GM23338 (cell line): Measurements from ENCODE around the gene CDK11A.
"Not testable (repeated sequence)": the region's sequence is repeated elsewhere in the genome, so short reads cannot be mapped to it uniquely, and the experiment has no call there.

Source experiments
- CREB1 ChIP-seq: fragments of 250-450 bp; sonication (Bioruptor Pico); IDR thresholded peaks from 2 replicates; pipeline ENCODE4 v1.5.0; 2020; ENCODE audit warnings: low read depth, mild to moderate bottlenecking, moderate library complexity
- EZH2 ChIP-seq: fragments of 200-600 bp; sonication (generic); IDR thresholded peaks from one replicate; pipeline ENCODE4 v1.8.0; 2017; ENCODE audit warnings: antibody characterized with exemption, mild to moderate bottlenecking, low read depth; ENCODE audit not compliant: unreplicated experiment
- EZH2phosphoT487 ChIP-seq: fragments of 200-600 bp; sonication (generic); IDR thresholded peaks from one replicate; pipeline ENCODE4 v1.8.1; 2018; ENCODE audit warnings: antibody characterized with exemption; ENCODE audit not compliant: unreplicated experiment
- JUNB ChIP-seq: IDR thresholded peaks from one replicate; pipeline ENCODE4 v1.6.1; 2016; ENCODE audit warnings: antibody characterized with exemption; ENCODE audit not compliant: unreplicated experiment
- NANOG ChIP-seq: IDR thresholded peaks from 2 replicates; pipeline ENCODE4 v1.6.1; 2016; ENCODE audit warnings: antibody characterized with exemption, borderline replicate concordance
- POLR2AphosphoS5 ChIP-seq: IDR thresholded peaks from 2 replicates; pipeline ENCODE4 v1.6.1; 2016; ENCODE audit warnings: antibody characterized with exemption, low read depth
- ZNF114 ChIP-seq: fragments of 250-450 bp; sonication (Bioruptor Pico); IDR thresholded peaks from 2 replicates; pipeline ENCODE4 v1.5.0; 2020; ENCODE audit warnings: mild to moderate bottlenecking, moderate library complexity
- ZNF331 ChIP-seq: fragments of 250-450 bp; sonication (Bioruptor Pico); IDR thresholded peaks from 2 replicates; pipeline ENCODE4 v1.5.0; 2020; ENCODE audit warnings: low read depth, mild to moderate bottlenecking, moderate library complexity
- TF ChIP-seq, protein P1 (sequence below): IDR thresholded peaks from one replicate; pipeline ENCODE4 v1.6.1; 2018; ENCODE audit warnings: antibody characterized with exemption; ENCODE audit not compliant: unreplicated experiment
- TF ChIP-seq, protein P2 (sequence below), 2 experiments: fragments of 200-600 bp in 1 of 2; sonication (generic) in 1 of 2; conservative IDR thresholded peaks; 2 replicates each; pipeline versions ENCODE4 v1.5.1 to v1.6.1; 2016 to 2017; ENCODE audit warnings: antibody characterized with exemption in 2 of 2, low read depth in 2 of 2, mild to moderate bottlenecking in 2 of 2, moderate library complexity in 1 of 2

DNA sequence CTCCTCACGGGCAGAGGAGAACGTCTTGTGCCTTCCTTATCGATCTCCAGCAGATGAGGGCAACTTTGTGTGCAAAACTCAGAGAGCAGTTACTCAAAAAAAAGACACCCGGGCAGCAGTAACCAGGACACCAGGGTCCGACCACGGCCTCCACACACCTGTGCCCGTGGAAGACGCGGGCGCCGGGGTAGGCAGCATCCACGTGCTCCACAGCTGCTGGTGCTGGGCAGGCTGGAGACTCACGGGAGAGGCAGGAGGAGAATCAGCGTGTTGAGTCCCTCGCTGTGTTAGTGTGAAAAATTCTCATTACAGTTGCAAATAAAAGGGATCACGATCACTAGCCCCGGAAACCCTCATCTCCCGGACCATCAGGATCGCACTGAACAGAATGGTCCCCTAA lies 25.1 kb downstream of the CDK11A start:
- TF ChIP-seq, protein P1, sequence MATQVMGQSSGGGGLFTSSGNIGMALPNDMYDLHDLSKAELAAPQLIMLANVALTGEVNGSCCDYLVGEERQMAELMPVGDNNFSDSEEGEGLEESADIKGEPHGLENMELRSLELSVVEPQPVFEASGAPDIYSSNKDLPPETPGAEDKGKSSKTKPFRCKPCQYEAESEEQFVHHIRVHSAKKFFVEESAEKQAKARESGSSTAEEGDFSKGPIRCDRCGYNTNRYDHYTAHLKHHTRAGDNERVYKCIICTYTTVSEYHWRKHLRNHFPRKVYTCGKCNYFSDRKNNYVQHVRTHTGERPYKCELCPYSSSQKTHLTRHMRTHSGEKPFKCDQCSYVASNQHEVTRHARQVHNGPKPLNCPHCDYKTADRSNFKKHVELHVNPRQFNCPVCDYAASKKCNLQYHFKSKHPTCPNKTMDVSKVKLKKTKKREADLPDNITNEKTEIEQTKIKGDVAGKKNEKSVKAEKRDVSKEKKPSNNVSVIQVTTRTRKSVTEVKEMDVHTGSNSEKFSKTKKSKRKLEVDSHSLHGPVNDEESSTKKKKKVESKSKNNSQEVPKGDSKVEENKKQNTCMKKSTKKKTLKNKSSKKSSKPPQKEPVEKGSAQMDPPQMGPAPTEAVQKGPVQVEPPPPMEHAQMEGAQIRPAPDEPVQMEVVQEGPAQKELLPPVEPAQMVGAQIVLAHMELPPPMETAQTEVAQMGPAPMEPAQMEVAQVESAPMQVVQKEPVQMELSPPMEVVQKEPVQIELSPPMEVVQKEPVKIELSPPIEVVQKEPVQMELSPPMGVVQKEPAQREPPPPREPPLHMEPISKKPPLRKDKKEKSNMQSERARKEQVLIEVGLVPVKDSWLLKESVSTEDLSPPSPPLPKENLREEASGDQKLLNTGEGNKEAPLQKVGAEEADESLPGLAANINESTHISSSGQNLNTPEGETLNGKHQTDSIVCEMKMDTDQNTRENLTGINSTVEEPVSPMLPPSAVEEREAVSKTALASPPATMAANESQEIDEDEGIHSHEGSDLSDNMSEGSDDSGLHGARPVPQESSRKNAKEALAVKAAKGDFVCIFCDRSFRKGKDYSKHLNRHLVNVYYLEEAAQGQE = not testable (repeated sequence)
- TF ChIP-seq EZH2; POLR2AphosphoS5; EZH2phosphoT487; NANOG; JUNB; ZNF114; CREB1 (CRISPR knock-in tag); ZNF331 (CRISPR knock-in tag): not testable (repeated sequence)
- TF ChIP-seq, protein P2, sequence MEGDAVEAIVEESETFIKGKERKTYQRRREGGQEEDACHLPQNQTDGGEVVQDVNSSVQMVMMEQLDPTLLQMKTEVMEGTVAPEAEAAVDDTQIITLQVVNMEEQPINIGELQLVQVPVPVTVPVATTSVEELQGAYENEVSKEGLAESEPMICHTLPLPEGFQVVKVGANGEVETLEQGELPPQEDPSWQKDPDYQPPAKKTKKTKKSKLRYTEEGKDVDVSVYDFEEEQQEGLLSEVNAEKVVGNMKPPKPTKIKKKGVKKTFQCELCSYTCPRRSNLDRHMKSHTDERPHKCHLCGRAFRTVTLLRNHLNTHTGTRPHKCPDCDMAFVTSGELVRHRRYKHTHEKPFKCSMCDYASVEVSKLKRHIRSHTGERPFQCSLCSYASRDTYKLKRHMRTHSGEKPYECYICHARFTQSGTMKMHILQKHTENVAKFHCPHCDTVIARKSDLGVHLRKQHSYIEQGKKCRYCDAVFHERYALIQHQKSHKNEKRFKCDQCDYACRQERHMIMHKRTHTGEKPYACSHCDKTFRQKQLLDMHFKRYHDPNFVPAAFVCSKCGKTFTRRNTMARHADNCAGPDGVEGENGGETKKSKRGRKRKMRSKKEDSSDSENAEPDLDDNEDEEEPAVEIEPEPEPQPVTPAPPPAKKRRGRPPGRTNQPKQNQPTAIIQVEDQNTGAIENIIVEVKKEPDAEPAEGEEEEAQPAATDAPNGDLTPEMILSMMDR (conservative IDR thresholded peaks at IDR 0.05; ENCODE audit: low read depth in 2 of 2) = not testable (repeated sequence)
